Stimulated activated naive CD4-positive, alpha-beta T cell (primary cell): ENCODE data around the gene MARCHF4.
"Not testable (repeated sequence)": the region's sequence is repeated elsewhere in the genome, so short reads cannot be mapped to it uniquely, and the experiment has no call there.

Experiments used
- DNase-seq, 6 experiments: peaks; one replicate each; lab custom pipeline; 2025; lab: John Stamatoyannopoulos, UW

Gene MARCHF4

GRCh38 chr2:216392018-216392562 is 19.8 kb upstream of the MARCHF4 start:
- no peak for DNase-seq

- no peak for DNase-seq
Observed at GRCh38 chr2:216391401-216391800, 19.1 kb upstream of the MARCHF4 start.

GRCh38 chr2:216389570-216389969 is 17.3 kb upstream of the MARCHF4 start:
- no peak for DNase-seq

GRCh38 chr2:216388046-216388884 is 16.0 kb upstream of the MARCHF4 start:
- peak in 3 of 6 experiments; percentile 26 to 63 (median 48) for DNase-seq

- no peak for DNase-seq
Observed at GRCh38 chr2:216387262-216387661, 15.0 kb upstream of the MARCHF4 start.

- DNase-seq, result no peak
Observed at GRCh38 chr2:216385478-216385877, 13.2 kb upstream of the MARCHF4 start.

GRCh38 chr2:216384409-216384808 is 12.1 kb upstream of the MARCHF4 start:
- not testable (repeated sequence) for DNase-seq

- no peak for DNase-seq
Observed at GRCh38 chr2:216379977-216380376, 7.7 kb upstream of the MARCHF4 start.

GRCh38 chr2:216375286-216375685 is 3.0 kb upstream of the MARCHF4 start:
- no peak for DNase-seq

GRCh38 chr2:216373896-216374295 is 1.6 kb upstream of the MARCHF4 start:
- no peak for DNase-seq

GRCh38 chr2:216372761-216373291 is 543 bp upstream of the MARCHF4 start:
- no peak for DNase-seq

GRCh38 chr2:216370961-216371712 is 1.1 kb downstream of the MARCHF4 start:
- DNase-seq, result no peak

- no peak for DNase-seq
Observed at GRCh38 chr2:216369821-216370220, 2.5 kb downstream of the MARCHF4 start.

GRCh38 chr2:216366777-216367471 is 5.4 kb downstream of the MARCHF4 start:
- no peak for DNase-seq

GRCh38 chr2:216365518-216365917 is 6.8 kb downstream of the MARCHF4 start:
- no peak for DNase-seq

- no peak for DNase-seq
Observed at GRCh38 chr2:216363221-216363620, 9.1 kb downstream of the MARCHF4 start.

- no peak for DNase-seq
Observed at GRCh38 chr2:216362730-216363129, 9.6 kb downstream of the MARCHF4 start.

GRCh38 chr2:216355711-216356110 is 16.6 kb downstream of the MARCHF4 start:
- DNase-seq, result no peak

- no peak for DNase-seq
Observed at GRCh38 chr2:216354306-216354705, 18.0 kb downstream of the MARCHF4 start.

- peak in 3 of 6 experiments; percentile 69 to 76 (median 76) for DNase-seq
Observed at GRCh38 chr2:216352653-216353270, 19.5 kb downstream of the MARCHF4 start.

GRCh38 chr2:216351172-216351925 is 20.9 kb downstream of the MARCHF4 start:
- no peak for DNase-seq
